Retinal pigment epithelial cell (primary cell): Measurements from ENCODE around the gene FOXP1.

Experiments
- DNase-seq: peaks from one replicate; pipeline ENCODE4 v3.0.0-alpha.2; 2010; ENCODE audit warnings: low read depth
- H3K4me3 ChIP-seq: 2 replicates; pipeline ENCODE4 v1.5.1; 2011; ENCODE audit warnings: mild to moderate bottlenecking, low read length, control low read depth, moderate library complexity
- CTCF ChIP-seq: conservative IDR thresholded peaks from 2 replicates; pipeline ENCODE4 v1.5.1; 2011; ENCODE audit warnings: low read depth, low read length, control low read depth, inconsistent platforms

The FOXP1 gene

GRCh38 chr3:71395927-71396695, 187.4 kb downstream of the FOXP1 start:
- no peak for DNase-seq
- H3K4me3 ChIP-seq: no peak overlapping the region
- TF ChIP-seq CTCF: no peak

GRCh38 chr3:71395470-71395869, 188.1 kb downstream of the FOXP1 start:
- no peak for TF ChIP-seq CTCF
- no peak overlapping the region for H3K4me3 ChIP-seq
- DNase-seq: no peak

- TF ChIP-seq CTCF: no peak
- H3K4me3 ChIP-seq: no peak overlapping the region
These were observed 189.8 kb downstream of the FOXP1 start for GRCh38 chr3:71393745-71394144.

GRCh38 chr3:71393093-71393492, 190.4 kb downstream of the FOXP1 start:
- TF ChIP-seq CTCF: no peak
- H3K4me3 ChIP-seq: no peak overlapping the region
- DNase-seq: no peak

More at GRCh38 chr3:71393745-71394144, 189.8 kb downstream of the FOXP1 start:
- DNase-seq: no peak

- TF ChIP-seq CTCF: no peak
- H3K4me3 ChIP-seq: no peak overlapping the region
- DNase-seq: no peak
These were observed 191.3 kb downstream of the FOXP1 start for GRCh38 chr3:71392251-71392650.

GRCh38 chr3:71391361-71391760, 192.2 kb downstream of the FOXP1 start:
- TF ChIP-seq CTCF: no peak
- DNase-seq: no peak
- H3K4me3 ChIP-seq: no peak overlapping the region

GRCh38 chr3:71389911-71390573, 193.5 kb downstream of the FOXP1 start:
- no peak for TF ChIP-seq CTCF
- DNase-seq: no peak
- H3K4me3 ChIP-seq: no peak overlapping the region
